ENCODE results near the gene TBC1D1.

TBC1D1 gene

DNA sequence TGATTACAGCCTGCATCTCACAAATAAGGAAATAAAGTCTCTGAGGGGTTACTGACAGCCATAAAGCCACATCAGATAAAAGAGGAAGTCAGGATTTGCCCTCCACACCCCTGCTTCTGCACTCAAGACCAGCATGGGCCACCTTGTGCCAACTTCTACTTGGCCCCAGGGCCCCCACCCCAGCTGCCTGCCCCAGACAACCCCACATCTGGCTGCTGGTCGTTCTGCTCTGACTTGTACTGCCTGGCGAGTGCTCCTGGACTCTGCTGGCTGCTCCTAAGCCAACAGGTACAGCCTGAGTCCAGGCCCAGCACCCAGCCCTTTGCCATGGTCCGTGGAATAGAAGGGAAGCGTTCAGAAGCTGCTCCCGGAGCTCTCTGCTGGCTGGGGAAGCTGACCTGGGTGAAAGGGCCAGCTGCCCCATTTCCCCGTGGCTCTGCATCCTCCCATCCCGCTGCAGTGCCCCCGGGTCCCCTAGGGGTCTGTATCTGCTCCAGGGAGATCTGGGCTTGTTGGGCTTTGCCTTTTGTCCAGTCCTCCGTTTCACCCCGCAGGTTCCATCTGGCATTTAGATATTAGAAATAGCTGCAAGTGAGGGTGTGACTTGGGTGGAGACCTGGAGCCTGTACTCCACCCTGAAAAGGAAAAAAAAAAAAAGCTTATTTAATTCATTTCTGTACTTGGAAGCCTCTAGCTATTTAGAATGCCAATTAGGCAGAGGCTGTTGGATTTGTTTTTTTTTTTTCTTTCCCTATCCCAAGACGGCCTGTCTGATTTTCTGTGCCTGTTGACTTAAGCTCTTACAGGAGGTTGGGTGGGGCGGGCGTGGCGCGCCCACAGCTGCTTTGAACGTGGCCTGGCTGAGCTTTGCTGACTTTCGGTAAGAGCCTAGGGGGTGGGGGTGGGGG lies 264.1 kb downstream of the TBC1D1 start:
- no peak for DNase-seq

DNA sequence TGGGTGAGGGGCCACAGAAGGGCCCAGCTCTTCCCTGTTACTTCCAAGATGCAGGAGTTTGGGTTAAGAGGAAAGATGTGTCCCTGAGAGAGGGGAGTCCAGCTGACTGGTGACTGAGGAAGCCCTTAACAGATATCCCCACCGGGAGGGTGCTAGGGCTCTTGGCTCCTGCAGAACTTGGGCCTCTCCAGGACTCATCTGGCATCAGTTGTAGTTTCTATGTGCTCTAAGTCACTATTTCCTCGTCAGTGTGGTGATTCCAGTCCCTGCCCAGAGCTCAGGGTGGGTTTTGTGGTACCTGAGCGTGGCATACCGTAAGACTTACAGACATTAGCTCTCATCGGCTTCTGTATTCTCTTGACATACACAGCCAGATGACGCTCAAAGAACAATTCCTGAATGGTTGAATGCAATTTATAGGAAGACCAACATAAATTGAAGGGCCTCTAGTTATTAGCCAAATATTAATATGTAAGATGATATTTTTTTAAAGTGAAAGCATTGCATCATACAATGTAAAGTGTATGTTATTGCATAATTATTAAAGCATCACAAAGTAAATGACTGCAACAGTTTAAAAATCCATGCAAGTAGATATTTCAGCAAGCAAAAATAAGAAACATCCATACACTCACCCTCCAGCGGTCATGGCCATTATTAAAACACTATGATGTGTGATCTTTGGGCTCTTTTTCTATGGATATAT lies 264.9 kb downstream of the TBC1D1 start:
- DNase-seq, result no peak

DNA sequence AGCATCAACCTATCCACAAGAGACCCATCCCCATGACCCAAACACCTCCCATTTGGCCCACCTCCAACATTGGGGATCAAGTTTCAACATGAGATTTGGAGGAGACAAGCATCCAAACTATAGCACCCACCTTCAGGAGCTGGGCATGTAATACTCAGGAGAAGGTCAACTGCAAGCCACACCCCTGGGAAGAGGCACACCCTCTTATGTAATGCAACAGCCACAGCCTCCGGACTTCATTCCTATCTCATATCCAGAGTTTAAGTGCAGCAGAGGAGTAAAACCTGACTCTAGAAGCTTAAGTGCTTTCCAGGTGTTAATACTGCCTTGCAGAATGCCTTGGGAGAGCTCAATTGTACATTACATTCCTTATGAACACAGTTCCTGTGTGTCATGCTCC lies 266.7 kb downstream of the TBC1D1 start:
- no peak for DNase-seq

DNA sequence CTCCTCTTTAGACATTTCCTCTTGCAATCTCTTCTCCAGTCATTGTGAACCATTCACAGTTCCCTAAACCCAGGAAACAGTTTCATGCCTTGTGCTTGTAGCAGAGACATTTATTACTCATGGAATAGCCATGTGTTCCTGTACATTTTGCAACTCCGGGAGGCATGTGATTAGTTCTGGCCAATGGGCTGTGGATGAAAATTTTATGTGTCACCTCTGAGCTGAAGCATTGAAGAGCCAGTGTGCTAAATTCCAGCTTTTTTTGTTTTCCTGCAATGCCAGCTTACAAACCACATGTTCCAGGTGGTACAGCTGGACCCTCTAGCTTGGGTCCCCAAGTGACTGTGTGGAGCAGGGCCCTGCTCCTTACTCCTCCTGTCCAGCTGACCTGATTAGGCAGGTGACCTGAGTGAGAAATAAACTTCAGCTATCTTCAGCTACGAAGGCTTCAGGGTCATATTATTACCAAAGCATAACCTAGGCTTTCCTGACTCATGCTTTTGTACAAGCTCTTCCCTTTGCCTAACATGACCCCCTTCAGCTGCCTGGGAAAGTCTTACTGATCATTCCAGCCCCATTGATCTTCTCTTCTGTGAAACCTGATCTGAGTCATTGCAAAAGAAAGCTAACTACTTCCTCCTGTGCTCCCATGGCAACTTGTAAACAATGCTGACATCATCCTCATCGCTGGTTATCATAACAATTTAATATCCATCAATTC lies 269.8 kb downstream of the TBC1D1 start:
- peak; percentile 97 for DNase-seq

- DNase-seq, result peak; percentile 34
Measured at GRCh38 chr4:38161208-38162113, 270.6 kb downstream of the TBC1D1 start.

DNA sequence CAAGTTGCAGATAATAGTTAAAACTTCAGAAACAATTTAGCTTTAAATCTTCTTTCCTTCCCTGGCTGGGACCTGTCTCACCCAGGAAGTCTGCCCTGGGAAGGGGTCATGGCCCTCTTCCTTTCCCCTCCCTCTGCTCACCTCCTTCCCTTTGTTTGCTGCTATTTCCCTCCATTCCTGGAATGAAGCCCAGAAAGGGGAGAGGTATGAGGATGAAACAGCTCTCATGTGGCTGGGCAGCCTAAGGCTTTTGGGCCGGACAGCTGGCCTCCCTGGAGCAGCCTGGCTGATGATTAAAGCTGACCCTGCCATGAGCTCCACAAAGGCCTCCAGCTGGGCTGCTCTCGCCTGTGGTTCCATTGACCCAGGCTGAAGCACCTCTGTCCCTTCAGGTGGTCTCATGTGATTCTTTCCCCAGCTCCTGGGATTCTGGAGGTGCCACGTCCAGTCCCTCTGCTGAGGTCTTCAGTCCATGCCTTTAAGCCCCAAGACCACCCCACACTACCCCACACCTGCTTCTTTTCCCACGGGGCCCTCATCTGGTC lies 271.4 kb downstream of the TBC1D1 start:
- peak; percentile 75 for DNase-seq

DNA sequence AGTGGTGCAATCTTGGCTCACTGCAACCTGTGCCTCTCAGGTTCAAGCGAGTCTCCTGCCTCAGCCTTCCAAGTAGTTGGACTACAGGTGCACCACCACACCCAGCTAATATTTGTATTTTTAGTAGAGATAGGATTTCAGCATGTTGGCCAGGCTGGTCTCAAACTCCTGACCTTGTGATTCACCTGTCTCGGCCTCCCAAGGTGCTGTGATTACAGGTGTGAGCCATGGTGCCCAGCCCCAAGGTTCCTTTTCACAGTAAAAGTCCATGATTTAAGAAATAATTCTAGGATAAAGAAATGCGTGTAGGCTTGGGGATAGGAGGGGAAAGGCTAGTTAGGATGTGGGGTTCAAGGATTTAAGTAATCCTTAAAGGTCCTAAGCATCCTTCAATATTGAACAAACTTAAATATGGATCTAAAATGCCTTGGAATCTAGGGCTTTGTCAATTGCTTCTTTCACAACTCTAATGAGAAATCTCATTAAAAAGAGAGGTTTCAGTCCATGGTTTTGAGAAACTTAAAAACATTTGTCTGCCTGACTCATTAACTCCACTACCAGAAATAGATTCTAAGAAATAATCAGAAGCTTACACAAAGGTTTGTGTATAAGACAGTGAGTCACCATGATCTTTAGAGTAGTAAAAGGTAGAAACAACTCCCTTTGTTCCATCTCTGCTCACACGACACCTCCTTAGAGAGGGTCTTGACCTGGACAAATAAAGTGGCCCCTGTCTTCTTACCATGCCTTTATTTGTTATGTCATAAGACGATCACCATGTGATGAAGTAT lies 272.5 kb downstream of the TBC1D1 start:
- DNase-seq, result peak; percentile 83

GRCh38 chr4:38164346-38164745 lies 273.5 kb downstream of the TBC1D1 start:
- DNase-seq, result no peak

DNA sequence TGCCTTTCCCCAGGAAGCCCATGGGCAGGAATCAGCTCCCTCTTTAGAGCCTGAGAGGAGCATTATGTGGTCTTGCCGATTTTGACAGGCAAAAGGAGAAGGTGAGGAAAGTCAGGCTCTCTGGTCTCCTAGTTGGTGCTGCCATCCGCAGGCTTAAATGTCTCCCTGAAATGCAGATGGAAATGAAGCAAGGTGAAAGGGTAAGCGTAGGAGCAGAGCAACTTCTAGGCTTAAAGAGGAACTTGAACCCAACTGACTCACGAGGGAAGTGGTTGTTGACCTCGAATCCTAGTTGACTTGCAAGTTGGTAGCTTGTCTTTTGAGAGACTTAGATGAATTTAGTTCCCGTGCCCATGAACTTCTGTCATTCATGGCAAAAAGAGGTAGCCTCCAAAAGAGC lies 275.2 kb downstream of the TBC1D1 start:
- no peak for DNase-seq

DNA sequence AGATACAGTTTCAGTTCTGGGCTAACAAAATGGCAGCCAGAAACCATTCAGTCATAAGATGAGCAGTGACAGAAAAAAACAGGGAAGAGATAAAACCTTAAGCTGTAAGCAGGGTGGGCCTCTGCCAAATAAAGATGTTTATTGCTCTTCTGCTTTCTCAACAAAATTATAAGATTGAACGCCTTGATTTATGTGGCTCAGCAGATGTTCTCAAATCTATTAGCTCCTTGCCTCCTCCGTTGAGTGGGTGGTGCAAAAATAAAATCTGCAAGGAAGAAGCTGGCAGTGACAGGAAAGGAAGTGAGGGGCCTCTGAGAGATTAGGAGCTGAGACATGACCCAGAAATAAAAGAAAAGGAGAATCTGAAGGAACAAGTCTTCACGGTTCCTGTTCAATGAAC lies 275.9 kb downstream of the TBC1D1 start:
- DNase-seq, result no peak

DNA sequence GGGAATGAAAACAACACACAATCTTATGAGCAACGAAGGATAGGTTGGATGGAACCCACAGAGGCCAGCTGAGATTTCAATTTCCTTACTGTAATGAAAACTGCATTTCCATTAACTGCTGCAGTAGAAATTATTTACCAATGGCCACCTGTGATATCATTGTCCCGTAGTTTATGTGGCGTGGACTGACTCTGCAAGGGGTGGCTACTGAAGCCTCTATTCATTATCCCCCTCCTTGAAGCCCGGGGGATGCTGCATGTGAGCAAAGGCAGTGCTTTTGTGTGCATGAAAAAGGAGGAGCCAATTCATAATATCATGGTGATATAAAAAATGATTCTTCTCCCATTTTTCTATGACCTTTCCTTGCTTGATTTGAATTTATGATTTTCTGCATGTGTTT lies 277.1 kb downstream of the TBC1D1 start:
- DNase-seq, result no peak

DNA sequence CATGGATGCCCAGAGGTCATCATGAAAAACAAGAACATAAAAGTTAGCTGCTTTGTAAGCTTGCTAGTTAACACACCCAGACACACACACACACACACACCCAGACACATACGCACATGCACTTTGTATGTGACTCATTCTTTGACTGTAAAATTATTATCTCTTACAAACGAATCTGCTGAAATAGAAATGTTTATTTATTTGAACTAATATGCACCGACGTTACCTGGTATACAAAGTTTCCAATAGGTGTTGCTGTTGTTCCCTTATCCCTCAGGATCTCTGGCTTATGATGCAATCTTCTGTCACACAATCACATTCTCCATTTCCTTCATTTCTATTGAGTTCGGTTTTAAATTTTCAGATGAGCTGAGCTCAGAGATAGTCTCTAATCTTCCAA lies 278.6 kb downstream of the TBC1D1 start:
- DNase-seq, result no peak

DNA sequence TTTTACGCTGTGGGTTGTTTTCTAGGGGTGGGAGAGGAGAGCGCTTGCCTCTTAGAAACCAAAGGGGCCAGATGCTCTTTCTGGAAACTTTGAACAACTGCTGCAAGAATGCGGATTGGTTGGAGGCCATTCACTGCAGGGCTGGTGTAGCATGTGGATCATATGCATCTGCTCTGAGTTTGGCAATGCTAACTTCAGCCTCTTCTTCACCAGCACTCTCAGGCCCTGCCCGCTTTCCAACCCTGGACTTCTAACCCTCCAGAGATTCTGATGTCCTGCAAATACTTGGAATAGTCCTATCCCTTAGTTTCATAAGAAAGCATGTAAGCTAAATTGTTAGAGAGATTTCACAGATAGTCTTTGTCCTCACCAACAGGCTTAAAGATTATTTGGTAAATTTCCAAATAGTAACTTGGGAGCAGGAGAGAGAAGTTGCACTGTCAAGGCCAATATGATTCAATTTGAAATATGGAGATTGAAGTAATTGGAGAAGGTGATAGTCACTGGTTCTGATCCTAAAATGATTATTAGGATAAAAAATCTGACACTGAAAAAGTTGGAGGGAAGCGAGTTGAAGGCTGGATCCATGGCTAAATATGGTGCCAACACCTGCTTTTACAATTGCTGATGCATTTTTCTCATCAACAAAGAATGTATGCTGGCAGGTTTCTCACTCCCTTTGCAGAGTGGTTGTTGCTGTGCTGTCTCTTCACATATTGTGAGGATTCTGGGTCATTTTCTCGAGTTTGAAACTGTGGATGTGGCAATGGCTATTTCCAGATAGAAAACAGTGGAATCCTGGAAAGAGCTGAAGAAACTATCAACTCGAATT lies 279.7 kb downstream of the TBC1D1 start:
- DNase-seq, result no peak

DNA sequence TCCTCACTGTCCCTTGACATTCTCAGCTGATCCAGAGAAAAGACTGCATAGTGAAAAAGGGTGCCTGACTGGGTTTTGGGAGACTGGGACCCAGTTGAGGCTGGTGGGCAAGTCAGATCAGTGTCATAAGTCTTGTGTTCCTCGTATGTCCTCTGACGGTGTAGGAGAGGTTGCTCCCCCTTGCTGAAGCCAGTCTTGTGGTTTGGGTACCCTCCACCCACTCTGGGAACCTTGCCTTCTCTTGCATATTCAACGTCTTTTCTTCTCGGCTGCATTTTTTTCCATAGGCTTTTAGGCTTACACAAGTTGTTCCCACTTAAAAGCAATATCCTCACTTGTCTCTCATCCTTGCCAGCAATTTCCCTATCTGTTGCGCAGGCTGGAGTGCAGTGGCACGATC lies 281.2 kb downstream of the TBC1D1 start:
- no peak for DNase-seq

DNA sequence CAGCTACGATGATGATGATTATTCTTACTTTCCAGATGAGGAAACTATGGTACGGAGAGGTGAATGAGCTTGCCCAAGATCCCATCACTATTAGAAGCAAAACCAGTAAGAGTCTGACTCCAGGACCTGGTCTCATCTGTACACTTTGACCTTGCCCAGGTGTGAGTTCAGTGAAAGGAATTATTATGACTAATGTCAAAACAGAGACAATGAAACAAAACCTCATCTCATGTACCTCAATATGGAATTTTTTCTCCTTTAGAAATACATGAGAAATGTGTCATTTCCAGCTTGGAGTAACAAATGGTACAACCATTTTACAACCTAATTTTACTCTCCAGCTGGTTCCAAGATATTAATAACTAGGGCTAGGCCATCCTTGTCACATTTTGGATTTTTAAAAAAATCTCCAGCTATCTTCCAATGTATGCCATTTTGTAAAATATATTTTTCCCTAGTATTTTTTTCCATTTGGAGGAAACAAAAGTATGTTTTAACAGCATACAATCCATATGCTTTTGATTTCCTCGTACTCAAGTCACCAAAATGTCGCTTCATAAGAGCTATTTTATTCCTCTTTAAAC lies 283.1 kb downstream of the TBC1D1 start:
- no peak for DNase-seq

DNA sequence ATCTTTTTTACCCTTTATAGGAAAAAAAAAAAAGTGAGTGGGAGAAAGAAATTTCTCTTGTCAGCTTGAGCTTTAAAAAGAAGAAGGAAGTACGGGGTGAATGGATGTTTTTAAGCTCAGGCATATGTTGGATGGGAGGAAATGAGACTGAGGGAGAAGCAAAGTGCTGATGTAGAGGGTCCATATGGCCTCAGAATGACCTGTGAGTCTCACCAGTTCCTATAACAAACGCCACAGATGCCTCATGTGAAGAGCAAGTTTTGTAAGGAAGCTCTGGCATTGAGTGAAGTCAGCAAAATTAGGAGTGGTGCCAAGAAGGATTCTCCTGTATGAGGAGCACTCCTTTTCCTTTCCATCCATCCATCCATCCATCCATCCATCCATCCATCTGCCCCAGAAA lies 283.9 kb downstream of the TBC1D1 start:
- DNase-seq, result no peak

DNA sequence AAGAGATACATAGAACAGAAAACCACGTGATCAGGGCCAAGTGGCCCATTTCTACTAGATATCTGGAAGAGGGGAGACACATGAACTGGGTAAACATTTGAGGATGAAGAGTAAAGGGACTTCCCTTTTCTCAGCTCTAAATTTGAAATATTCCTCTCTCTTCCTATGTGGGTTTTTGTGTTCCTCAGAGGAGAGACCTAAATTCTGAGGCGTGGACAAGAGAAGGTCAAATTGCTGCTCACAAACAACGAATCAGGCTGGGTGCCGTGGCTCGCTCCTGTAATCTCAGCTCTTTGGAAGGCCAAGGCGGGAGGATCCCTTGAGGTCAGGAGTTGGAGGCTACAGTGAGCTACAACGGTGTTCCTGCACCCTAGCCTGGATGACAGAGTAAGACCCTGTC lies 285.3 kb downstream of the TBC1D1 start:
- no peak for DNase-seq

GRCh38 chr4:38177035-38177546 lies 286.2 kb downstream of the TBC1D1 start:
- DNase-seq, result no peak

DNA sequence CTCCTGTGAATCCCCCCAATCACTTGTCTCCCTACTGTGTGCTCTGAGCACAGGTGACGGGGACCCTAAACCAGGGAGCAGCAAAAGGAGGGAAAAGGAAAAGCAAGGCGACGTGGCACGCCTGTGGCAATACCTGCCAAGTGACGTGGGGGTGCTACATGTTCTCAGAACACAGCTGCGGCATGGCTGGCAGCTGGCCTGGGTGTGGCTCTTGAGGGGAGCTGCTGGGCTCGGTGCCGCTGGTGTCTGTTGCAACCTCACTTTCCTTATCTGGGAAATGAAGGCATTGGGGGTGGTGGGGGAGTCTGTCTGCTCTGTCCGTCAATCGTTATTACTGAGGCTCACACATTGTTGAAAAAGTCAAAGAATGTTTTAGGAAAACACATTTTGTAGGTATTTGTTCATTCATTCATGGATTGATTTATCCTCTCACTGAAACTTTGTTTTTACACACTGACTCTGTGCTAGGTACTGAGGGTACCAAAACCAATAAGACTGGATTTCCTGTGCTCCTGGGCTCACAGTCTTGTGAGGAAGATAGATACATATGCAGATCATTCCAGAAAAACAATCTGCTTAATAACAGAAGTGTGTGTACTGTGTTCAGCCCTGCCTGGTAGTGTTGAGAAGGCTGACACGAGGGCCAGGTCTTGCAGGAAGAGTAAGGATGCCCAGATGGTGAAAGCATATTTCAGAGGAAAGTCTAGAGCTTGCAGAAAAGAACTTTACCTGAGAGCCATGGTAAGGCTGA lies 286.9 kb downstream of the TBC1D1 start:
- no peak for DNase-seq
